Panc1 (cell line): ENCODE data around the gene ZNF175.

Source experiments
- CTCF ChIP-seq: fragments of 450-650 bp; IDR thresholded peaks from 2 replicates; pipeline ENCODE4 v1.5.1; 2017; ENCODE audit warnings: mild to moderate bottlenecking
- SIN3A ChIP-seq: IDR thresholded peaks from 2 replicates; pipeline ENCODE4 v1.6.1; 2012; ENCODE audit warnings: low read depth, mild to moderate bottlenecking, low read length, moderate library complexity, borderline replicate concordance; ENCODE audit not compliant: insufficient read depth

DNA sequence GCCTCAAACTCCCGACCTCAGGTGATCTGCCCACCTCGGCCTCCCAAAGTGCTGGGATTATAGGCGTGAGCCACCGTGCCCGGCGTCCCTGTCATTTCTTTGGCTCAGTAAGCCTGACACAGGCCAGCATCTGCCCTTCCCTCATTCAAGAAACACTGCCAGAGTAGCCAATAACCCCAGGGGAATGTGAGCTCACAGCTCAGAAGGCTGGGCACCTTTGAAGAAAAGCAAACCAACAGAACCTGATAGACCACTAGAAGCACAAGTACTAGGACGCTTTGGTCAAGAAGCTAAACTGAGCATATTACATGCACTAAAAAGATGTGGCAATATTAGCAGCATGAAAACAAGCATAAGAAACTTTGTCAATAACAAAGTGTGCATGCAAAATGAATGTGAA, 44.9 kb downstream of the ZNF175 start:
- no peak for TF ChIP-seq CTCF
- no peak for TF ChIP-seq SIN3A
